Neural progenitor cell (in vitro differentiated cells): Measurements from ENCODE around the gene IFT25. TPM values are rescaled to one million over a fixed set of nuclear protein-coding genes. Genes with fewer than 3 reads are reported as not detected.
A peak's percentile ranks its signal among the peaks of the same experiment; 100 is the strongest.

Source experiments
- DNase-seq: peaks from one replicate; pipeline ENCODE4 v3.0.0-alpha.2; 2016; ENCODE audit warnings: low spot score
- H2AFZ ChIP-seq: fragments of 200-600 bp; sonication (generic); replicated peaks from 2 replicates; pipeline ENCODE4 v1.6.1; 2016; ENCODE audit warnings: antibody characterized with exemption
- H3F3A ChIP-seq: fragments of 200-600 bp; sonication (generic); 2 replicates; pipeline ENCODE4 v1.6.1; 2016; ENCODE audit warnings: antibody characterized with exemption, low read depth
- H3K27ac ChIP-seq: fragments of 200-600 bp; sonication (generic); 2 replicates; pipeline ENCODE4 v1.5.1; 2016; ENCODE audit warnings: mild to moderate bottlenecking
- H3K27me3 ChIP-seq: fragments of 200-600 bp; sonication (generic); 2 replicates; pipeline ENCODE4 v1.6.1; 2016; ENCODE audit warnings: mild to moderate bottlenecking, moderate library complexity
- H3K36me3 ChIP-seq: fragments of 200-600 bp; sonication (generic); 2 replicates; pipeline ENCODE4 v1.5.1; 2016
- H3K4me1 ChIP-seq: fragments of 200-600 bp; sonication (generic); 2 replicates; pipeline ENCODE4 v1.6.1; 2016; ENCODE audit warnings: mixed run types
- H3K4me2 ChIP-seq: fragments of 200-600 bp; sonication (generic); 2 replicates; pipeline ENCODE4 v1.6.1; 2016
- H3K4me3 ChIP-seq: fragments of 200-600 bp; sonication (generic); 2 replicates; pipeline ENCODE4 v1.5.1; 2016
- H3K79me2 ChIP-seq: fragments of 200-600 bp; sonication (generic); 2 replicates; pipeline ENCODE4 v1.6.1; 2016; ENCODE audit warnings: low read depth
- H3K9ac ChIP-seq: fragments of 200-600 bp; sonication (generic); 2 replicates; pipeline ENCODE4 v1.6.1; 2016
- H3K9me3 ChIP-seq: fragments of 200-600 bp; sonication (generic); 2 replicates; pipeline ENCODE4 v1.5.1; 2016; ENCODE audit warnings: low read depth
- H4K20me1 ChIP-seq: fragments of 200-600 bp; sonication (generic); 2 replicates; pipeline ENCODE4 v1.6.1; 2016; ENCODE audit warnings: low read depth
- H3K27ac Mint-ChIP-seq: 3 replicates; pipeline ENCODE4 v1.8.0; 2021; ENCODE audit warnings: mixed read lengths
- H3K27me3 Mint-ChIP-seq: 2 replicates; pipeline ENCODE4 v1.8.0; 2022; ENCODE audit warnings: low read depth, mild to moderate bottlenecking, inconsistent platforms, moderate library complexity, mixed read lengths; ENCODE audit not compliant: insufficient read depth
- H3K36me3 Mint-ChIP-seq: 3 replicates; pipeline ENCODE4 v1.8.0; 2021; ENCODE audit warnings: mixed read lengths
- H3K4me1 Mint-ChIP-seq: 3 replicates; pipeline ENCODE4 v1.8.0; 2021; ENCODE audit warnings: mixed read lengths
- H3K4me3 Mint-ChIP-seq: 3 replicates; pipeline ENCODE4 v1.8.0; 2021; ENCODE audit warnings: mild to moderate bottlenecking, moderate library complexity, mixed read lengths
- H3K9me3 Mint-ChIP-seq: 3 replicates; pipeline ENCODE4 v1.8.0; 2020; ENCODE audit warnings: mixed read lengths
- CTCF ChIP-seq: fragments of 200-600 bp; sonication (generic); IDR thresholded peaks from 2 replicates; pipeline ENCODE4 v1.5.1; 2017; ENCODE audit warnings: antibody characterized with exemption, mild to moderate bottlenecking
- EZH2 ChIP-seq: fragments of 200-600 bp; sonication (generic); IDR thresholded peaks from 2 replicates; pipeline ENCODE4 v1.6.1; 2017; ENCODE audit warnings: antibody characterized with exemption, mild to moderate bottlenecking, moderate library complexity
- EZH2phosphoT487 ChIP-seq: fragments of 200-600 bp; sonication (generic); IDR thresholded peaks from 2 replicates; pipeline ENCODE4 v1.6.1; 2017; ENCODE audit warnings: antibody characterized with exemption
- total RNA-seq: library from RNA; depleted of rRNA; stranded (reverse); fragments of >200 nt; gene quantifications from 2 replicates; pipeline ENCODE4 v1.2.3, GENCODE V29; 2015; ENCODE audit warnings: low replicate concordance

The IFT25 gene
- total RNA-seq, 1 donor from 2014 or later = 54.0 TPM

- no peaks in the 10 kb centered on the region for H3K36me3 Mint-ChIP-seq
- Histone ChIP-seq H3F3A (no peaks in the 10 kb centered on the region), H4K20me1 (no peaks in the 10 kb centered on the region), H3K4me3 (no peak within 1 kb of the TSS), H2AFZ (no peak within 1 kb of the TSS), H3K4me2 (no peak within 1 kb of the TSS), H3K9ac (no peak within 1 kb of the TSS), H3K9me3 (no peaks in the 10 kb centered on the region), H3K36me3 (no peaks in the 10 kb centered on the region), H3K27ac (no peak within 1 kb of the TSS), H3K27me3 (no peaks in the 10 kb centered on the region), H3K4me1 (peaks cover 4% of the 10 kb centered on the region), H3K79me2 (peaks cover under 1% of the 10 kb centered on the region)
- no peaks in the 10 kb centered on the region for H3K9me3 Mint-ChIP-seq
- H3K4me3 Mint-ChIP-seq = no peak within 1 kb of the TSS
- TF ChIP-seq CTCF (no peak), EZH2phosphoT487 (no peak), EZH2 (no peak)
- H3K27ac Mint-ChIP-seq = peak within 1 kb of the TSS; percentile 50
- H3K4me1 Mint-ChIP-seq = peaks cover 16% of the 10 kb centered on the region
- peak; percentile 27 for DNase-seq
- H3K27me3 Mint-ChIP-seq = peaks cover 3% of the 10 kb centered on the region
Observed at GRCh38 chr1:53893999-53894636, 51.4 kb downstream of the IFT25 start, which contains the start of gene DIO1. DIO1 (plus strand) TSS chr1:53894187; CDS start chr1:53894211, 24 bp downstream.

- no peak for DNase-seq
- TF ChIP-seq EZH2phosphoT487 (no peak), CTCF (no peak), EZH2 (no peak)
- peaks cover 3% of the 10 kb centered on the region for H3K79me2 ChIP-seq
- no peak overlapping the region for H3K4me2 ChIP-seq
- no peak overlapping the region for H3K27ac ChIP-seq
- no peaks in the 10 kb centered on the region for H3K36me3 Mint-ChIP-seq
- H2AFZ ChIP-seq = no peak overlapping the region
- no peak overlapping the region for H3K9ac ChIP-seq
- H4K20me1 ChIP-seq = no peaks in the 10 kb centered on the region
- peaks cover 15% of the 10 kb centered on the region for H3K4me1 Mint-ChIP-seq
- H3K4me3 Mint-ChIP-seq = no peak overlapping the region
- no peaks in the 10 kb centered on the region for H3K27me3 ChIP-seq
- no peaks in the 10 kb centered on the region for H3K9me3 Mint-ChIP-seq
- H3K27me3 Mint-ChIP-seq = peaks cover 3% of the 10 kb centered on the region
- peaks cover 4% of the 10 kb centered on the region for H3F3A ChIP-seq
- peaks cover 4% of the 10 kb centered on the region for H3K4me1 ChIP-seq
- no peaks in the 10 kb centered on the region for H3K9me3 ChIP-seq
- H3K27ac Mint-ChIP-seq = no peak overlapping the region
- no peak overlapping the region for H3K4me3 ChIP-seq
- peaks cover 5% of the 10 kb centered on the region for H3K36me3 ChIP-seq
Observed at GRCh38 chr1:53892911-53893310, 52.6 kb downstream of the IFT25 start.

GRCh38 chr1:53891678-53892077 is 53.8 kb downstream of the IFT25 start:
- TF ChIP-seq EZH2 (no peak), CTCF (no peak), EZH2phosphoT487 (no peak)
- Histone ChIP-seq H3K4me1 (peaks cover 4% of the 10 kb centered on the region), H3K4me3 (no peak overlapping the region), H3K79me2 (peaks cover 3% of the 10 kb centered on the region), H2AFZ (no peak overlapping the region), H3K4me2 (no peak overlapping the region), H3K27me3 (no peaks in the 10 kb centered on the region), H3K9ac (no peak overlapping the region), H3K9me3 (no peaks in the 10 kb centered on the region), H3K27ac (no peak overlapping the region), H3F3A (peaks cover 4% of the 10 kb centered on the region), H3K36me3 (peaks cover 5% of the 10 kb centered on the region), H4K20me1 (no peaks in the 10 kb centered on the region)
- H3K4me3 Mint-ChIP-seq = no peak overlapping the region
- peaks cover 3% of the 10 kb centered on the region for H3K27me3 Mint-ChIP-seq
- H3K9me3 Mint-ChIP-seq = no peaks in the 10 kb centered on the region
- H3K27ac Mint-ChIP-seq = peak overlapping the region; percentile 32
- H3K36me3 Mint-ChIP-seq = no peaks in the 10 kb centered on the region
- no peak for DNase-seq
- H3K4me1 Mint-ChIP-seq = peaks cover 15% of the 10 kb centered on the region
